GM12801 (cell line): ENCODE results near the gene TNPO3.

Experiments used
- CTCF ChIP-seq: IDR thresholded peaks from one replicate; pipeline ENCODE4 v1.5.1; 2011; ENCODE audit warnings: control low read depth; ENCODE audit not compliant: insufficient read length; ENCODE audit errors: extremely low read depth

The TNPO3 gene

GRCh38 chr7:129066290-129067131 lies 11.6 kb upstream of the TNPO3 start:
- TF ChIP-seq CTCF, result no peak

- no peak for TF ChIP-seq CTCF
Observed at GRCh38 chr7:129055861-129056464, 1.1 kb upstream of the TNPO3 start.

- TF ChIP-seq CTCF, result no peak
Observed at GRCh38 chr7:129055294-129055816, 444 bp upstream of the TNPO3 start.

- TF ChIP-seq CTCF, result no peak
Observed at GRCh38 chr7:129053938-129054437, 923 bp downstream of the TNPO3 start.

GRCh38 chr7:129052441-129052840 lies 2.5 kb downstream of the TNPO3 start:
- TF ChIP-seq CTCF, result no peak

- TF ChIP-seq CTCF, result no peak
Observed at GRCh38 chr7:129047761-129048160, 7.2 kb downstream of the TNPO3 start.

GRCh38 chr7:129045682-129046081 lies 9.2 kb downstream of the TNPO3 start:
- no peak for TF ChIP-seq CTCF
